ENCODE results near the gene ZNF155.

Gene ZNF155

DNA sequence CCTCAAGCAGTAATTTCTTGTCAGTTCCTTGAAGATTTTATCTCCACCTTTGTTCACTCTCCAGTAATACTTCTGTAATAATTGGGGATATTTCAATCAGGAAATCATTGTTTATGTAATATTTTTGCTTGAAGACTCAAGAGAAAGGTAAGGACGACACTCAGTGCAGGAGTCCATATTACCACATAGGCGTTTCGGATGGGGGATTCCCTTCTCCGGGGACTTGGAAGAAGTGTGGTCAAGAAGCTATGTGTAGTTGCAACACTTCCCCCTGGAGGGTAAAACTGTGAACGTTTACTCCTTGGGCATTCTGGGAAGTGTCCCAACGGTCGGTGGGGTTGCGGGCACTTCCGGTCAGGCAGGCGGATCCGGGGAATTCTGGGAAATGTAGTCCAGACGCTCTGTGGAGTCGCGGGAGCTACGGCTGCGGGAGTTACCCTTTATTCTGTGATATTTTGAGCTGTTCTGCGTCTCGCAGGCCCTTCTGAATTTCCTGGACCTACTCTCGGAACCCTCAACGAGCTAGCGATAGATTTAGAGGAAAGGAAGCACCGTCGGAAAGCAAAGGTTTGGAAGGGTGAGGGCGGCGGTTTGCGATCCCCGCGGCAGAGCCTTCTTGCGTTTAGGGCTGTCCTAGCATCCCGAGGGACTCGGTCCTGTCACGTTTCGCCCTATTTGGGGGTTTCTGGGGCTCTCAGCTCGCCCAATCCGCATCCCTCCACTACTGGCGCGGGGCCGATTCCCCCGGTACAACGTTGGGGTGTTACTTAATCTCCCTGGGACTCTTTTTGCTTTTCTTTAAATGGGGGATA, 32.9 kb upstream of the ZNF155 start, which contains the start of gene ZNF221 (continued):
- TF ChIP-seq ZNF629 (tag by site-specific recombination; IDR thresholded peaks at IDR 0.05) = peak; percentile 82
- TF ChIP-seq ZNF16 (tag by site-specific recombination; IDR thresholded peaks at IDR 0.05; ENCODE audit: low read depth) = no peak
- no peak for TF ChIP-seq ZNF658 (tag by site-specific recombination; IDR thresholded peaks at IDR 0.05)
- TF ChIP-seq ZBTB1 (tag by site-specific recombination; IDR thresholded peaks at IDR 0.05) = no peak; the same call in 1 of the 2 replicates
- peak; percentile 85; the same call in 1 of the 2 replicates for TF ChIP-seq ZNF610 (tag by site-specific recombination; IDR thresholded peaks at IDR 0.05; ENCODE audit: borderline replicate concordance)
- no peak for TF ChIP-seq ZNF354C (tag by site-specific recombination; IDR thresholded peaks at IDR 0.05; ENCODE audit: borderline replicate concordance, low read depth)
- peak; percentile 95 for TF ChIP-seq ZBTB48 (tag by site-specific recombination; IDR thresholded peaks at IDR 0.05)
- TF ChIP-seq ZNF664 (tag by site-specific recombination; IDR thresholded peaks at IDR 0.05) = no peak
- no peak for TF ChIP-seq ZNF776 (tag by site-specific recombination; IDR thresholded peaks at IDR 0.05; ENCODE audit: borderline replicate concordance)
- TF ChIP-seq, protein P1, sequence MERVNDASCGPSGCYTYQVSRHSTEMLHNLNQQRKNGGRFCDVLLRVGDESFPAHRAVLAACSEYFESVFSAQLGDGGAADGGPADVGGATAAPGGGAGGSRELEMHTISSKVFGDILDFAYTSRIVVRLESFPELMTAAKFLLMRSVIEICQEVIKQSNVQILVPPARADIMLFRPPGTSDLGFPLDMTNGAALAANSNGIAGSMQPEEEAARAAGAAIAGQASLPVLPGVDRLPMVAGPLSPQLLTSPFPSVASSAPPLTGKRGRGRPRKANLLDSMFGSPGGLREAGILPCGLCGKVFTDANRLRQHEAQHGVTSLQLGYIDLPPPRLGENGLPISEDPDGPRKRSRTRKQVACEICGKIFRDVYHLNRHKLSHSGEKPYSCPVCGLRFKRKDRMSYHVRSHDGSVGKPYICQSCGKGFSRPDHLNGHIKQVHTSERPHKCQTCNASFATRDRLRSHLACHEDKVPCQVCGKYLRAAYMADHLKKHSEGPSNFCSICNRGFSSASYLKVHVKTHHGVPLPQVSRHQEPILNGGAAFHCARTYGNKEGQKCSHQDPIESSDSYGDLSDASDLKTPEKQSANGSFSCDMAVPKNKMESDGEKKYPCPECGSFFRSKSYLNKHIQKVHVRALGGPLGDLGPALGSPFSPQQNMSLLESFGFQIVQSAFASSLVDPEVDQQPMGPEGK (tag by site-specific recombination; IDR thresholded peaks at IDR 0.05) = peak; percentile 87
- TF ChIP-seq KLF9 (tag by site-specific recombination; IDR thresholded peaks at IDR 0.05; ENCODE audit: low read depth) = no peak
- TF ChIP-seq ZNF24 (tag by site-specific recombination; IDR thresholded peaks at IDR 0.05) = peak; percentile 97
- TF ChIP-seq ZNF184 (tag by site-specific recombination; IDR thresholded peaks at IDR 0.05) = peak; percentile 81
- no peak for TF ChIP-seq ZNF571 (tag by site-specific recombination; IDR thresholded peaks at IDR 0.05)
- TF ChIP-seq ZSCAN16 (tag by site-specific recombination; IDR thresholded peaks at IDR 0.05) = no peak
- TF ChIP-seq ZNF555 (tag by site-specific recombination; conservative IDR thresholded peaks at IDR 0.05) = no peak
- TF ChIP-seq ZNF274 (IDR thresholded peaks at IDR 0.05; ENCODE audit: low read length) = no peak
- TF ChIP-seq ZNF274 (tag by site-specific recombination; IDR thresholded peaks at IDR 0.05; ENCODE audit: borderline replicate concordance) = no peak; the same call in 1 of the 2 replicates
- TF ChIP-seq ZNF670 (tag by site-specific recombination; IDR thresholded peaks at IDR 0.05; ENCODE audit: low read depth) = no peak
- 0 out of 2 replicates have a peak, but pooled peaks have one; percentile 25 for TF ChIP-seq OSR2 (tag by site-specific recombination; IDR thresholded peaks at IDR 0.05)
- TF ChIP-seq ZBTB7A (tag by site-specific recombination; IDR thresholded peaks at IDR 0.05; ENCODE audit: low read depth) = peak; percentile 46; the same call in 1 of the 2 replicates
- no peak for TF ChIP-seq GFI1B (tag by site-specific recombination; IDR thresholded peaks at IDR 0.05)
- TF ChIP-seq WT1 (tag by site-specific recombination; IDR thresholded peaks at IDR 0.05) = peak; percentile 83
- peak; percentile 24; the same call in 1 of the 2 replicates for TF ChIP-seq KLF1 (tag by site-specific recombination; IDR thresholded peaks at IDR 0.05)
- TF ChIP-seq, protein P2, sequence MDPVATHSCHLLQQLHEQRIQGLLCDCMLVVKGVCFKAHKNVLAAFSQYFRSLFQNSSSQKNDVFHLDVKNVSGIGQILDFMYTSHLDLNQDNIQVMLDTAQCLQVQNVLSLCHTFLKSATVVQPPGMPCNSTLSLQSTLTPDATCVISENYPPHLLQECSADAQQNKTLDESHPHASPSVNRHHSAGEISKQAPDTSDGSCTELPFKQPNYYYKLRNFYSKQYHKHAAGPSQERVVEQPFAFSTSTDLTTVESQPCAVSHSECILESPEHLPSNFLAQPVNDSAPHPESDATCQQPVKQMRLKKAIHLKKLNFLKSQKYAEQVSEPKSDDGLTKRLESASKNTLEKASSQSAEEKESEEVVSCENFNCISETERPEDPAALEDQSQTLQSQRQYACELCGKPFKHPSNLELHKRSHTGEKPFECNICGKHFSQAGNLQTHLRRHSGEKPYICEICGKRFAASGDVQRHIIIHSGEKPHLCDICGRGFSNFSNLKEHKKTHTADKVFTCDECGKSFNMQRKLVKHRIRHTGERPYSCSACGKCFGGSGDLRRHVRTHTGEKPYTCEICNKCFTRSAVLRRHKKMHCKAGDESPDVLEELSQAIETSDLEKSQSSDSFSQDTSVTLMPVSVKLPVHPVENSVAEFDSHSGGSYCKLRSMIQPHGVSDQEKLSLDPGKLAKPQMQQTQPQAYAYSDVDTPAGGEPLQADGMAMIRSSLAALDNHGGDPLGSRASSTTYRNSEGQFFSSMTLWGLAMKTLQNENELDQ (tag by site-specific recombination; IDR thresholded peaks at IDR 0.05; ENCODE audit: low read depth) = no peak
- TF ChIP-seq, protein P3, sequence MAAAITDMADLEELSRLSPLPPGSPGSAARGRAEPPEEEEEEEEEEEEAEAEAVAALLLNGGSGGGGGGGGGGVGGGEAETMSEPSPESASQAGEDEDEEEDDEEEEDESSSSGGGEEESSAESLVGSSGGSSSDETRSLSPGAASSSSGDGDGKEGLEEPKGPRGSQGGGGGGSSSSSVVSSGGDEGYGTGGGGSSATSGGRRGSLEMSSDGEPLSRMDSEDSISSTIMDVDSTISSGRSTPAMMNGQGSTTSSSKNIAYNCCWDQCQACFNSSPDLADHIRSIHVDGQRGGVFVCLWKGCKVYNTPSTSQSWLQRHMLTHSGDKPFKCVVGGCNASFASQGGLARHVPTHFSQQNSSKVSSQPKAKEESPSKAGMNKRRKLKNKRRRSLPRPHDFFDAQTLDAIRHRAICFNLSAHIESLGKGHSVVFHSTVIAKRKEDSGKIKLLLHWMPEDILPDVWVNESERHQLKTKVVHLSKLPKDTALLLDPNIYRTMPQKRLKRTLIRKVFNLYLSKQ (tag by site-specific recombination; IDR thresholded peaks at IDR 0.05; ENCODE audit: borderline replicate concordance) = no peak
- TF ChIP-seq ZNF146 (tag by site-specific recombination; IDR thresholded peaks at IDR 0.05) = peak; percentile 24
- TF ChIP-seq, protein P4, sequence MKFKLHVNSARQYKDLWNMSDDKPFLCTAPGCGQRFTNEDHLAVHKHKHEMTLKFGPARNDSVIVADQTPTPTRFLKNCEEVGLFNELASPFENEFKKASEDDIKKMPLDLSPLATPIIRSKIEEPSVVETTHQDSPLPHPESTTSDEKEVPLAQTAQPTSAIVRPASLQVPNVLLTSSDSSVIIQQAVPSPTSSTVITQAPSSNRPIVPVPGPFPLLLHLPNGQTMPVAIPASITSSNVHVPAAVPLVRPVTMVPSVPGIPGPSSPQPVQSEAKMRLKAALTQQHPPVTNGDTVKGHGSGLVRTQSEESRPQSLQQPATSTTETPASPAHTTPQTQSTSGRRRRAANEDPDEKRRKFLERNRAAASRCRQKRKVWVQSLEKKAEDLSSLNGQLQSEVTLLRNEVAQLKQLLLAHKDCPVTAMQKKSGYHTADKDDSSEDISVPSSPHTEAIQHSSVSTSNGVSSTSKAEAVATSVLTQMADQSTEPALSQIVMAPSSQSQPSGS (tag by site-specific recombination; IDR thresholded peaks at IDR 0.05; ENCODE audit: low read depth) = no peak
- peak; percentile 100 for TF ChIP-seq ZNF76 (tag by site-specific recombination; IDR thresholded peaks at IDR 0.05; ENCODE audit: borderline replicate concordance, low read depth)
- TF ChIP-seq, protein P5, sequence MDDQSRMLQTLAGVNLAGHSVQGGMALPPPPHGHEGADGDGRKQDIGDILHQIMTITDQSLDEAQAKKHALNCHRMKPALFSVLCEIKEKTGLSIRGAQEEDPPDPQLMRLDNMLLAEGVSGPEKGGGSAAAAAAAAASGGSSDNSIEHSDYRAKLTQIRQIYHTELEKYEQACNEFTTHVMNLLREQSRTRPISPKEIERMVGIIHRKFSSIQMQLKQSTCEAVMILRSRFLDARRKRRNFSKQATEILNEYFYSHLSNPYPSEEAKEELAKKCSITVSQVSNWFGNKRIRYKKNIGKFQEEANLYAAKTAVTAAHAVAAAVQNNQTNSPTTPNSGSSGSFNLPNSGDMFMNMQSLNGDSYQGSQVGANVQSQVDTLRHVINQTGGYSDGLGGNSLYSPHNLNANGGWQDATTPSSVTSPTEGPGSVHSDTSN (CRISPR knock-in tag; IDR thresholded peaks at IDR 0.05) = no peak
- peak; percentile 90 for TF ChIP-seq SETDB1 (IDR thresholded peaks at IDR 0.05; ENCODE audit: insufficient read length, low read length)
- peak; percentile 23 for TF ChIP-seq ZNF510 (tag by site-specific recombination; IDR thresholded peaks at IDR 0.05; ENCODE audit: insufficient replicate concordance)
